G401 (cell line): ENCODE measurements around the gene COL13A1. TPM values are rescaled to one million over a fixed set of nuclear protein-coding genes. Genes with fewer than 3 reads are reported as not detected.

Source experiments
- DNase-seq: peaks from one replicate; pipeline ENCODE4 v3.0.0-alpha.2; 2015; ENCODE audit warnings: low spot score
- in situ Hi-C: cut with HindIII; loops from 2 replicates; pipeline ENCODE4 v1.10.0; 2016; ENCODE audit warnings: low sequenced_read_pairs, mixed read lengths
- total RNA-seq: library from RNA; depleted of rRNA; stranded (reverse); fragments of >200 nt; shearing (Covaris generic); gene quantifications from 2 replicates; pipeline ENCODE4 v1.2.3, GENCODE V29; 2014

COL13A1 gene
- total RNA-seq, 1 experiment from 2014 or later = 0.17 TPM

DNA sequence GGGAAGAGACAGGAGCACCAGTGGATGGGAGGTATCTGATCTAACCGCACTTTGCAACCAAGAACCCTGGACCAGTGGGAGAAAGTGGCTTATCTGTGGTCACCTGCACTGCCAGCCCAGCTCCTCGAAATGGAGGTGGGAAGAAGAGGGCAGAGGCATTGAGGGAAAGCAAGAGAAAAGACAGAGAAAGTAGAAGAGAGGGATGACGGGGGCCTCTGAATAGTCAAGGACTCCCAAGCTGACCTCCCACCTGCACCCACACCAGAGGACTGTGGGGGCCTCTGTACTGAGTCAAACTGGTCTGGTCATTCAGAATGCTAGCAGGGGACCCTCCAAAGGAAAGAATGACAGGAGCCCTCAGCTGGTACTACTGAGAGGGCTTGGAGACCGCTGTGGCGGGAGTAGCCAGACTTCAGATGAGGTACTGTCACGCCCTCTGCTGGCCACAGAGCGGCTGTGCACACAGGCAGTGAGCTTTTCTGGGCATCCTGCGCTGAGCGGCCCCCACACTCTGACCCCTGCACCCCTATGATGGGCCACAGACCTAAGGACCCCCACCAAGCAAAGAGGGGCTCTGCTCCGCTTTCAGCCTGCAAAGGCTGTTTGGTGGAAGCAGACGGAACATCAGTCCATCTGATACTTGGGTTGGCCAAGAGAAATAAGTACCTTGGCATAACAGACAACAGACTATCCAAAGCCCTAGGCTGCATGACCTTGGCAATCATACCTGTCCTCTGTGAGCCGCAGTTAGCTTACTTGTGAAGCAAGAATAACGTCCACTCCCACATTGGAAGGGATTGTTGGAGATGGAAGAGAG lies 112.9 kb downstream of the COL13A1 start:
- in situ Hi-C loops = no loop called here
- DNase-seq = peak; percentile 89

DNA sequence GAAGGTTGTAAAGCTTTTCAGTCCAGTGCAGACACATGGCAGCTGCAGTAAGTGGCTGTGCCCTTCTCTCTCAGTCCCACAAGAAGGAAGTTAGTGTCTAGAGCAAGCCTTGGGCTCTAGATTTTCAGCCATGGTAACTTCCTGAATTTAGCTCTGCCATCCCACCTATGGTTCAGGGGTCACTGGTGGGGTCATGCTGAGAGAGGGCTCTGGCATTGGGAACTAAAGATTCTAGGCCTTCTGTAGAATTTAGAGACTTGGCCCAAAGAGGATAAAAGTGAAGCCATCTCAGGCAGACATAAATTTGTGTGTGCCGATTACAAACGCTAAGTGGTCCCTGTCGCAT lies 113.5 kb downstream of the COL13A1 start:
- no peak for DNase-seq
- in situ Hi-C loops = no loop called here

DNA sequence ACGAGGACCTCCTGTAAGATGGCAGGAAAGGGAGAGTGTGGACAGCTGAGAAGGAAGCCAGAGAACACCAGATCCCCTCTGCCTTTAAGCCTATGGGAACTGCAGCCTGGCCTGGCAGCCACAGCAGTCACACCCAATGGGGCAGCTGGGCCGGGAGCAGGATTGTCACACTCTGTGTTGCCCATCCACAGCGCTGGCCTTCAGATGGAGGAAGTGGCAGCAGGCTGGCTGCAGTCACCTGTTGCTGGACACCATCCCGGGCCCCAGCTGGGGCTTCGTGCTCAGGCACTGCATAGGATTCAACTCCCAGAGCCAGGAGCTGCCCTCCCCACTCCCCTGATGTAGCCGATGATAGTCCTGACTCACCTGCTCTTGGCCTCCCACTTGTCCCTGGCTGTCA lies 114.4 kb downstream of the COL13A1 start:
- DNase-seq = no peak
- in situ Hi-C loops = no loop called here

DNA sequence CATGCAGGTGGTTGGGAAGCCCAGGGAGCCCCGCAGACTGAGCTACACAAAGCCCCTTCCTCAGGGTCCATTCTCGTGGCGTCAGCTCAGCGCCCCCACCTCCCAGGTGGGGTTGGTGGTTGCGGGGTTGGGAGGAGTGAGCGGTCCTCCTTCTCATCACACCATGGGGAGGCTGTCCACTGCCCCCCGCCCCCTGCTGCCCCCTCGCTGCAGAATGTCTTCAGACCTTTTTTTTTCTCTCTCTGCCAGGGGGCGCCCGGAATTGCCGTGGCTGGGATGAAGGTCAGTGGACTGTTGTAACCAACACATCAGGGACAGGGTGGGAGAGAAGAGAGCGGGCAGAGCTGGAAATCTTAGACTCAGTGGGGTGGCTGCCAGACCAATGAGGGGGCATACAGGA lies 116.3 kb downstream of the COL13A1 start:
- no peak for DNase-seq
- in situ Hi-C loops = no loop called here

DNA sequence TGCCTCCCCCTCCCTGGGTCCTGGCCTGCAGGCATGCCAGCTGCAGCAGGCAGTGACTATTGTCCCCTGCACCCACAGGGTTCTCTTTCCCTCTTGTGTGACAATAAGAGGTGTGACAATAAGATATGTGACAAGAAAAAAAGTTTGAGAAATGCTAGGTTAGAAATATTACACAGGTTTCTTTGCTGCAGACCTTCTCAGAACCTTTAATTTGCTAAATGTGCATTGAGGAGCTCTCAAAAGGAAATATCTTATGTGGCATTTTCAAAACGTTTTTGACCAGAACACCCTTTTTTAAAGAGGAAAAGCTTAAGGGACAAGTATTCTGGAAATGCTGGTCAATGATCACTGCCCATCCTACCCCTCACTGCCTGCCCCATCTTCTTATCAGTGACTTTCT lies 117.5 kb downstream of the COL13A1 start:
- in situ Hi-C loops = no loop called here
- DNase-seq = no peak

DNA sequence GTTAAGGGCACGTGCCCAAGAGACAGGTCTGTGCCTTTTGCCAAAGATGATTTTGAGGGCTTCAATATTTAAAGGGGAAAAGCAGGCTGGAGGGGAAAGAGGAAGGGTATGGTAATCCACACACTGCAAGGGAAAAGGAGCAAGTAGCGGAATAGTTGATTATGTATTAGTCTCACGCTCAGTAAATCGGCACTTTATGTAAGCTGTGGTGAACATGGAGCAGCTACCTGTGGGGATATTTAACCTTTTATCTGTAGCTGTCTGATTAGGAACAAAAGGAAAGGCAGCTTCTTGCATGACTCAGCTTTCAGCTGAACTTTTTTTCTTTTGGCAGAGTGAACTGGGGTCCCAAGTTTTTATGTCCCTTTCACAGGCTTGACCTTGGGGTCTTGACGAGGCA lies 123.4 kb downstream of the COL13A1 start:
- in situ Hi-C loops = no loop called here
- no peak for DNase-seq

DNA sequence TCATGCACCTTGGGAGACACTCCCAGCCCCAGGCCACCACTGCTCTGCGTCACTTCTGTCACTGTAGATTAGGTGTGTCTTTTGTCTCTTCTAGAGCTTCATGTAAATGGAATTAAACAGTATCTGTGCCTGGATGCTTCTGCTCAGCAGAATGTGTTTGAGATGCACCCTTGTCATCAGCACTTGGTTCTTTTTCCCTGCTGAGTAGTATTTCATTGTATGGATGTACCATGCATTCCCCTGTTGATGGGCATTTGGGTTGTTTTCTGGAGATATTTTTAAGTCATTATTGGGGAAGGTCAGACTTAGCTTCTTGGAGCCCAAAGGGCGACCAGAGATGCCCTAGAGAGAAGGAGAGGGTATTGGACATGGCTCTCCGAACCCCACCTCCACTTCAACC lies 126.6 kb downstream of the COL13A1 start:
- no peak for DNase-seq
- in situ Hi-C loops = no loop called here

DNA sequence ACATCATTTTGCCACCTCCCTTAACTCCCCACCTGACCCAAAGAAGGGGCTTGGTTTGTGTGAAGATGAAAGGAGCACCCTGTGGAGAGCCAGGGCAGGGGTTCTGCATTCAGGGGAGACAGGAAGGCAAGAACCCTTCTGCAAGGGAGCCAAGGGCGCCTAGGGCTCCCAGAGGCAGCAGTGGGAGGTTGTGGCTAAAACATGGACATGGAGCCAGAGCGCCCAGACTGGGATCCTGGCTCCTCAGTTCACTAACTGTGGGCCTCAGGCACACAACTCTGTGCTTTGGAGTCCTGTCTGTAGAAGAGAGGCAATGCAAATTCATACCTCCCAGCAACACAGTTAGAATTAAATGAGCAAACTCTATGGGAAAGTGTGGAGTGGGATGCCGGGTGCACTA lies 127.9 kb downstream of the COL13A1 start:
- in situ Hi-C loops = no loop called here
- DNase-seq = no peak

DNA sequence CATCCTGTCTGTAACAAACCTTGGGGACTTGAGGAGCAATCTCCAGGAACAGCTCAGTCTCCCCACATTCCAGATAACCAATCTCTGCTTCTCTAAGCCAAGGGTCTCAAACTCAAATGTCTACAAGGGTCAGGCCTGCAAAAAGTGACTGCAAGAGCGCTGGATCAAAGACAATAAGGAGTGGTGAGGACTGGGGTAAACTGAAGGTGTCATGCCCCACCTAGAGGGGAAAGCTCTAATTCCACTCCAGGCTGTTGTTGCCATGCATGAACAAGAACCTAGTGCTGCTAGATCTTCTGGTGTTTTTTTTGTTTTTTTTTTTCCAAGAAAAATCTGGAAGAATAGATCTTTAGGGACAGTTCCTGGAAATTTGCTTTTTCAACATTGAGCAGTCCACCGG lies 133.1 kb downstream of the COL13A1 start:
- DNase-seq = no peak
- in situ Hi-C loops = no loop called here

DNA sequence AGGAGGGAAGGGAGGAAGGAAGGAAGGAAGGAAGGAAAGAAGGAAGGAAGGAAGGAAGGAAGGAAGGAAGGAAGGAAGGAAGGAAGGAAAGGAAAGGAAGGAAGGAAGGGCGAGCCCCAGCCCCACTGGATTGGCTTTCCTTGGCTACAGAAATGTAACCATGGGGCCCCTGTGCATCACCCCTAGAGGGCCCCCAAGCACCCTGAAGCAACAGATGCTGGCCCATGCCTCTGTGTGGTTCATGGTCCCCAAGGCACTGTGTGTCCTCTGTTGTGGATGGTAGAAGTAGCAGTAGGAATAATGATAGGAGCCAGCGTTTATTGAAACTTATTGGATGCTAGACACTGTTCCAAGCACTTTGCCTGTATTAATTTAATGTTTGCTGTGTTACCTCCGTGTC lies 134.4 kb downstream of the COL13A1 start:
- no peak for DNase-seq
- in situ Hi-C loops = no loop called here

DNA sequence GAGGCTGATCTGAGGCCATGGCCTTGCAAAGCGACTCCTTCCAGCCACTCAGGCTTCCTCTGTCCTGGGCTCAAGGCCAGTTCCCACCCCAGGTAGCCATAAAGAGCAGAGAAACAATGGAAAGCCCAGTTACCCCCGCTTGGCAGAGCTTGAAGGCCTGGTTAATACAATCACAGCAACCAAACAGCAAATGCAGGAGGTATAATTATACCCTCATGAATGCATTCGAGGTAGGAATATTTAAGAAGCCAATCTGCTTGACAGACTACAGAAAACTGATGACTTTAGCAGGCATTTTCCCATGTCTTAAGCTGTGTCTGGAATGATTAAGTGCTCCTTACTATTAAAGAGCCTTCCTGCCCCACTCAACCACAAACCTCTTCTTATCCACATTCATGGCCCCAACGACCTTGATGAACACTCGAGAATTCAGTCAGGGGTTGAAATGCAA lies 136.9 kb downstream of the COL13A1 start:
- peak; percentile 22 for DNase-seq
- in situ Hi-C loops = no loop called here

DNA sequence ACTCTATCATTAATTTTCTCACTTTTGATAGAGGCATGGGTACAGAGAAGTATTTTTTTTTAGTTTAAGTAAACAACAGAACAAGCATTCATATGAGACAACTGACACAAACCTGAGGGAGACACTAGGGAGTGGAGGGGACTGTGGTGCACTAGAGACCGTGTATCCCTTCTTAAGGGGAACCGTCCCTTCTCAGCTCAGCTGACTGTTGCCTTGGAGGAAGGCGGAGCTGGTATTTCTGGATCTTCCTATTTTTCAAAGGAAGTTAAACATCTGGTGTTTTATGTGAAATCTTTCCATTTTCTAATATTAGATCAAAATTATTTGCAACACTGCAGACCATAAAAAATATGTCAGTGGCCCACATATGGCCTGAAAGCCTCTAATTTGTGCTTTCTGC lies 137.4 kb downstream of the COL13A1 start:
- in situ Hi-C loops = no loop called here
- no peak for DNase-seq

DNA sequence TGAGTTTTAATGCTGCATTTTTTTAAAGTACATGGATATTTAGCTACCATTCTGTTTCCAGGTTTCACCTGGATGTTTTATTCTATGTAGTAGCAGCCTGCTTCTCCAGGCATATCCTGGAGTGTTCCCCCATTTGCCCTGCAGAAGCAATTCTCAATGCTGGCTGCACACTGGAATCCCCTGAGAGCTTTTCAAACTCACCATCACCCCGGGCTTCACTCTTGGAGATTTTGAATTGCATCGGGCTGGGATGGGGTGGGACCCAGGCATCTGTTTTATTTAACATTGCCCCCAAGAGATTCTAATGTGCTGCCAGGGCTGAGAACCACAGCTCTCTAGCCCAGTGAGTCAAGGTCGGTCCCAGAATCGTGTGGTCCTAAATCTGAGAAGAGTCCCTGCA lies 137.8 kb downstream of the COL13A1 start:
- in situ Hi-C loops = no loop called here

DNA sequence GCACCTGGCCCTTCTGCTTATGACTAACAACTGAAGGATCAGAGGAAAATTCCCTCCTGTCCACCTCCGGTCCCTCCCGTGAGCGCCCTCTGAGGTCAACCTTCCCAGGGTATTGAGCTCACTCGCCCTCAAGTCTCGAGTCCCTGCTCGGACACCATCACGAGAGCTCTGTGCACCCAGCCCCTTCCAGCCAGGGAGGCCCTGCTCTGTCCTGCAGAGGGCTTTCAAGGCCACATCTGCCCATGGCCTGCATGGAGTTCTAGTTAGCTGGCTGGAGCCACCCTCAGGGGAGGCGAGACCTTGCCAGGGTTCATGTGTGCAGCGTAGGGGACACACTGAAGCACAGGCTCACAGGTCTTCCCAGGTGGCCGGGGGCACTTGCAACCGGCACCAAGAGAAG lies 140.0 kb downstream of the COL13A1 start:
- no peak for DNase-seq
- in situ Hi-C loops = no loop called here

More for the DNA sequence above, 137.8 kb downstream of the COL13A1 start:
- no peak for DNase-seq

DNA sequence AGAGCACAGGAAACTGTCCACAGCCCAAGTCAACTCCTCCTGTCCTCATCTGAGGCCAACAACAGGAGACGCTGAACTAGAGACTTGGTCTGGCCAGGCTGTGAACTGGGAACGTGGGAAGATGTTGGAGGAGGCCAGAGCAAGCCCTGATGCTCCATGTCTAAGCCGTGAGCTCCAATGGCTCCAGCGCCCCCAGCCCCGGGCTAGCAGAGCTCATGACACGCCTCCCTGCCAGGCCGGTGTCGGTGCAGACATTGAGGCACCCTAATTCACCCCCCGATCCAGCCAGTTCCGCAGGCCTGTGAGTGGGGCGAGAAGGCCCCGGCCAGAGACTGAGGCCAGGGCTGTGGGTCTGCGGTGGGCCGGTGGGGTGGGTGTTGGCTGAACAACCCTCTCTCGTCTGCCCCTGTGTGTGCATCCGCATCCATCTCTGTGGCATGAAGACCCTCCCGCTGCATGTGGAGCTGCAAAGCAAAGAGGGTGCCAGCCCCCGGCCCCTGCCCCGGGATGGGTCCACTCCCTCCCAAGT lies 141.7 kb downstream of the COL13A1 start:
- no peak for DNase-seq
- in situ Hi-C loops = no loop called here

DNA sequence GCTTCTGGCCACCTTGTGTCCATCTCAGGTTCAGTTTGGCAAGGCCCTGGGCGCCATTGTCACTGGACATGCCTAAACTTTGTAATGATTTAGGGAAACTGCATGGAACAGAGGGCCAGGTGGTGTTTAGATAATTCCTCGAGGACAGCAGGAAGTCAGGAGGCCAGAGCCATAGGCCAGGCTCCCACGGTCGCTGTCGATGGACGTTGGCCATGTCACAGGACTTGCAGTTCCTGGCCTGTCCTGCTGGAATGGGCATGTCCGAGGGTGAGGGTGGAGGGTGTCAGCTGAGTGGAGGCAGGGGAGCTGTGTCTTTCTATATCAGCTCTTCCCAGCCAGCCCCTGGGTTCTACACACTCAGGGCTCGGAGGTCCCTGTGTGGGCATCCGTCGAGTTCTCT lies 143.1 kb downstream of the COL13A1 start:
- in situ Hi-C loops = no loop called here
- DNase-seq = no peak

DNA sequence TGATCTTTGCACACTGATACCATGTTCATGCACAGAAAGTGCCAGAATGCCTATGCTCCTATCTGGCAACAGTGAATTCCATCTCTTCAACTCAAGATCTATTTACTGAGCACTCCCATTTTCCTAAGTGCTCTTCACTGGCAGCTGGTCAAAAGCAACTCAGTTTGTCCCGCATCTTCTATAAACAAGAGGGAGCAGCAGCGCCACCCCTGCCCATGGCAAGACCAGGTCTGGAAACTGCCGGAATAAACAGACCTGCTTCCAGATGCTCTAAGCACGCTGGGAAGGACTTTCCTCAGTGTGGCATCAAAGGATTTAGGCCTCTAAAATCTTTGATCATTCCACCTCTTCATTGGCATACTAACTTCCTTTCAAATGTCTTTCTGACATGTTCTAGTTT lies 146.6 kb downstream of the COL13A1 start:
- no peak for DNase-seq
- in situ Hi-C loops = no loop called here

DNA sequence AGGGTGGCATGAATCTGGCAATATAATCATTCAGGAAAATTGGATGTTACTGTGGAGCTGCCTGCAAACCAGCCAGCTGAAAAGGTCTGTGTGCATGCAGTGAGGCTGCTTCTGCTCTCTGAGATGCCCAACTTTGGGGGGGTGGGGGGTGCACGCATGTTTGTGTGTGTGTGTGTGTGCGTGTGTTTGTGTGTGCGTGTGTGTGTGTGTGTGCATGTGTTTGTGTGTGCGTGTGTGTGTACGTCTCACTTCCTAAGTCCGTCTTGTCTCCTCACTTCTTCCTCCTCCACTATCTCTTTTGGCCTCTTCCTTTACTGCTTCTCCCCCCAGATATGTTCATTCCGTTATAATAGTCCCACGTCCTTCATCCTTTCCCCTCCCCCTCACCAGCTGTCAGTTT lies 148.1 kb downstream of the COL13A1 start:
- in situ Hi-C loops = no loop called here
- no peak for DNase-seq

DNA sequence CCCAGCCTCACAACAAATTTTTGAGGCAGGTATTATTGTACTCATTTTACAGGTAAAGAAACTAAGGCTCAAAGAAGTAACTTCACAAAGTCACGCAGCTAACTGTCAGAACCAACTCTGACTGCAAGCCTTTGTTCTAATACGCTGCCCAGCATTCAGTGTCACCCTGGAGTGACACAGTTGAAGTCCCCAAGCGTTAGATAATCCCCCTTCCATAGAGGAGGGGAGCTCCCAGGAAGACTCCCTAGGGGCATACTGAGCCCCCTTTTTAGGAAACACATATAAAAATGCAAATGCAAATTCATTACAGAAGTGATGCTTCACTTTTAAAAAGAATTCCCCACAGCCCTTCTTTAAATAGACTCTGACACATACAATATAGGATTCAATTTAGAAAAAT lies 150.0 kb downstream of the COL13A1 start:
- DNase-seq = no peak
- in situ Hi-C loops = no loop called here

DNA sequence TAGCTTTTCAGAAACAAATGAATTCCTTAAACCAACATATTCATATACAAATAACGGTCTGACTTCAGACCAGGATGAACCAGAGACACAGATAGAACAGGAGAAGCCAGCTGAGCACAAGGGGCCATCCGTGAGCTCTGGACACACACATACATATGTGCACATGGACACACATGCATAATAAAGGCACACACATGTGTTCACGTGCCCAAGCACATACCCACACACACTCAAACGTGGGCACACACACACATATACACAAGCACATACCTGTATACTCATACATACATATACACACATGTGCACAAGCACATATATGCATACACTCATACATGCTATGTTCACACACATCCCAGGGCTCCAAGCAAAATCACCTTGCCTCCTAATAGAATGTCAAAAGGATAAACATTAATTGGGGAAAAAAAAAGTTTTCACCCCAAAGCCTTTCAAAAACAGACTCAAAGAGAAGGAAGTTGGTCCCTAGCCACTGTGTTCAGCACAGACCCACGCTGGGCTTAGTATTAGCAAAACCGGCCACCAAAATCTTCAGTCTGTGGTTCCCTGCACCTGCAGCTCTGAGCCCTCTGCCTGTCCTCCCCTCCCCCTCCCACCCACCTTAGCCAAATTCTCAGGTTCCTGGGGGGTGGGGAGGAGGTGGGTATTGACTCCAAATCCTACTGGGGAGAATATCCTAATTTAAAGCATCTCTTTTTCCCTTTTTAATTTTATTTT lies 150.5 kb downstream of the COL13A1 start:
- in situ Hi-C loops = no loop called here
- no peak for DNase-seq

DNA sequence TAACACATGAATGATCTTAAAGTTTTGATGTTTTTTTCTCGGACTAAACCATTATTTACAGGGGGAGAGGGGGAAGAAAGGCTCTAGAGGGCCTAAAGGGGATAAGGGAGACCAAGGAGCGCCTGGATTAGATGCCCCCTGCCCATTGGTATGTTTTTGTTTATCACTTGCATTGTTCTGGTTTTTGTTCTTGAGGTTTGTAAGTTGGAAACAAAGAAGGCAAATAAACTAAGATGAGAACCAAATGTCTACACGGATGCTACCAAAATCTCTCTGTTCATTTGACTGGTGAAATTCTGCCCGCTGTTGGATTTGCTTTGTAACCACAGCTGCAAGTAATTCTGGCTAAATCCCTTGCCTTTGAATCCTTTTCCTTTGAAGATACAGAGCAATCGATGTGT lies 151.1 kb downstream of the COL13A1 start:
- no peak for DNase-seq
- in situ Hi-C loops = no loop called here
